HG02571 (cell line): Measurements from ENCODE around the gene THRB.
"Not testable (repeated sequence)": the region's sequence is repeated elsewhere in the genome, so short reads cannot be mapped to it uniquely, and the experiment has no call there.

Experiments
- ATAC-seq: cut with Tn5 transposase; IDR thresholded peaks from one replicate; pipeline ENCODE4 v1.9.1; 2021; ENCODE audit warnings: mild to moderate bottlenecking, moderate library complexity; ENCODE audit not compliant: unreplicated experiment

The THRB gene

DNA sequence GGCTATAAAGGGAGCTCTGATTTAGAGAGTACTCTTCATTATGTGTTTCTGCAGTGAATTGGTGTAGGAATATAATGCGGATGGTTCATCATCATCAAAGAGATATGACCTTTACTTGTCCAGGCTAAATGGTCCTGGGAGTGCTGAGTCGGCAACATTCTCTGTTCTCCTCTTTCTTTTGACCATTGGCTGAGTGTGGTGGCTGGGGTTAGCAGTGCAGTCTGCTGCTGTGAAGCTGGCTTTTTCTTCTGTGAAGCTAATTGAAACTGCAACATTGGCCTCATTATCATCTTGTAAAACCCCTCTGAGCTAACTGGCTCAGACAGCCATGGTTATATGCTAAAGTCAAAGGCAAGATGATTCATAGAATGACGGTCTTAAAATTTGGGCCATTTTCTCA, 83.8 kb downstream of the THRB start:
- ATAC-seq: no peak

DNA sequence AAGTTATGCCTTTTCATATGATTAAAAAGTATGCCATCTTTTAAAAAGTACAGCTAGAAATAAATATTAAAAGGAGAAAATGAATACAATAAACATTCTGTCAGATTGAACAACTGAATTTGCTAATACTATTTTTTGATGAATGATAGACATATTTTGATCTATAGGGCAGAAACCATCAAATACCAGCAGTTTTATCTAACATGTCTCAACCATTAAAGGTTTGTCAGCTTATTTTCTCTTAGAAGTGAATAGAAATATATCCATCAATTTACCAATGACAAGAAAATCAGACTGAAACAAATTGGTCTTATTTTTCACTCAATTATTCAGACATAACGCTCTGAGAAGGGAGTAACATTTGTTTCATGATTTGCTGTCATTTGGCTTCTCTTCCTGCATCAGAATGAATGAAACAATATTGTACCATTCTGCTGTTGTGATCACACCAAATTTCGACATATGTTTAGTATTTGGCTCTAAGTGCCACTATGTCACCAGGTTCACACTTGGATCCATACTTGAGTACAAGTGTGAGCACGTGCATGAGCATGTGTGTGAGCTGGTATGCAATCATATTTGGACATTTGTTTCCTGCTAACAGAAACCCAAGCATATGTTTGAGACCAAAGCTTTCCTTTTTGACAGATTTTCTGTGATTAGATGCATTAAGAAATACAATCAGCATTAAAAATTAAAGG, 86.5 kb downstream of the THRB start:
- no peak for ATAC-seq

DNA sequence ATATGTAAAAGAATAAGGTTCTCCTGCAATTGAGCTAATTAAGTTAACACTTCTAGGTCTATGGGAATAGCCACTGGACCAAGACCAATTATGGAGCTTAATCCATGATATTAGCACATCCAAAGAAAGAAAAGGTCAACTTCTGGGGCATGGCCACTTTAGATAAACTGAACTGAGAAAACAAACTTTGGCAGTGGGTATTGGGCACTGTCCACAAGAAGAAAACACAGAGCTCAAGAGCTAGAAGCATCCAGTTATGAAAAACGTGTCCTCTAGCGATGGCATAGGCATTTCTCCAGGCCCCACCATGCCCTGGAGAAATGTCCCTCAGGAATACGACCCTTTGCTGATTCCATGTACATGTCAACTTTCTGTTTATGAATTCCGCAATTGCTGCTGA, 87.8 kb downstream of the THRB start:
- ATAC-seq: no peak

DNA sequence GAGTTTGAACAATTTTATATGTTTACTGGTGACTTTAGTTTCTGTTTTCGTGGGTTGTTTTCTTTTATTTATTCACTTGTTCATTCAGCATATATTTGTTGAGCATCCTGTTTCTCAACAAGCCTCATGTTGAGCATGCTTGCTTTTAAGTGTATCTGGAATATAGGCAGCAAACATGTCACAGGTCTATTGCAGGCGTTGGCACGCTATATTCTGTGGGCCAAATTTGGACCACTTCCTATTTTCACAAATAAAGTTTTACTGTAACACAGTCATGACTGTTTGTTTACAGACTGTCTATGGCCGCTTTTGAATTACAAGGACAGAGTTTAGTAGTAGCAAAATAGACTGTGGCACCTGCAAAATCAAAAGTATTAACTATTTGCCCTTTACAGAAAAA, 89.6 kb downstream of the THRB start:
- ATAC-seq: no peak

DNA sequence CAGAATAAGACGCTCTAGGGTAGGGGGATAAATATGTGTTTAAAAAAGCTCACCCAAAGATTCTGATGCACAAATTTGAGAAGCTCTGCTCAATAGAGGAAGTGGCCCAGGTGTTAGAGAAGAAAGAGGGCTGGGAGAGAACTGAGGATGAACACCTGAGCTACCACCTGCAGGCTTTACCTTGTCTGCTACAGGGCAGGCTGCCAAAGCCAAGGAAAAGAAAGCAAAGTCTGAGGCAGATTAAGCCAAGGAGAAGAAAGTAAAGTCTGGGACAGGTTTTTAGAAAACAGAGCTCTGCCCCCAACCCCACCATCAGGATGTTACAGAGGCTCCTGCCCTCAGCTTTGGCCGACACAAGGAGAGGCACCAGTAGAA, 92.9 kb downstream of the THRB start:
- ATAC-seq: no peak

DNA sequence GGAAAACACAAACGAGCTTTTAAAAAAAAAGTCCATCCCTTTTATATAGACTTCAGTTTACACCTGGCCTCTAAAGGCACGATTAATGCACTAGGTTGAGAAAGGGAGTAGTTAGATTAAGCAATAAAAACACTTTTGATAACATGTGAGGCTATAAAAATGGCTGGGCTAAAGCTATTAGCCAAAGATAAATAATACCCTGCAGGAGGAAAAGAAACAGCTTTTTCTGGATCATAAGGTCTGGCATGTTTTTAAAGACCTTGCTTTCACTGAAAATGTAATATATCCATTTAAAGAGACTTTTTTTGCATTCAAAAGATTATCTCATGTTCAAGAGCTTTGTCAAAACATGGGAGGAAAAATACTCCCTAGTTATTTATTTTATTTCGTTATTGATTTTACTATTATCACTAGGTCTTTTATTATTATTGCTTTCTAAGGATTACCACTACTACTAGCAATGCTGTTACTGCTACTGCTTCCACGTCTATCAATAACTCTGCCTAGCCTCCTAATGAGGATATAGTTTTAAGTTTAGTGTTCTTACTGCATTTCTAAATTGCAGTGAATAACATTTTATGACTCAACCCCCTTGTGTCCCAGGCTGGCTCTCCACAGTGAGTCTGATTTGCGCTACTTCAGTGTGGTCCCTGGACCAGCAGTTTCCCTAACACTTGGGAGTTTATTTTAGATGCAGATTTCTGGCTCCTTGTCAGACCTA, 93.4 kb downstream of the THRB start:
- ATAC-seq: no peak

DNA sequence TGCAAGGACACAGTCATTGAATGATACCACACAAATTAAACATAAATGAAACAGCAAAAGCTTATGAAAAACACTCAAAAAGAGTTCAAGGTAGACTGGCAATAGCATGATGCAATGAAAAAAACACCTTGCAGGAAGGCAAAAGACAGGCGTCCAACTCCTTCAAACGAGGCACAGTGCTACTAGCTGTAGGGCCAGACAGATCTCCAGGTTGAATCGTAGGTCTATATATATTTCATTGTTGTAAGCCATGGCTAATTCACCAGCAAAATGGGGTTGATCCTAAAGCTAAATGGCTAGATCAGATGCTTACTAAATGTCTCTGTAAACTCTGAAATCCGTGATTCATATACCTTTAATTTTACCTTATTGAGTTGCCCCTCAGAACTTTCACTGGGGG, 94.2 kb downstream of the THRB start:
- ATAC-seq: no peak

DNA sequence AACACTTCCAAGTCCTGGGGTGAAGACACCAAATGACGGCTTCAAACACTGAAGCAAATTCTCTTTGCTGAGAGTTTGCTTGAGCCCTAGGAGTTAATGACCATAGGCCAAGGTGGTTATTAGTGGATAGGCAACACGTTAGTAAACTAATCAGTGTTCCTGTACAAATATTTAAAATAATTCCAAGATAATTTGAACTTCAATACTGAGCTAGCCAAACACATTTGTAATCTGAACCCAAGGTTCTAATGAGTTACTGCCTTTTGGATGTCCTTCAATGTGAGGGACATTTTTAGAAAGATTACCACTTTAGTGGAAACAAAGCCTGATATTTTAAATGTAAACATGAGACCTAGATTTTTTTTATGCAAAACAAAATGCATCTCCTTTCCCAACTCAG, 94.6 kb downstream of the THRB start:
- no peak for ATAC-seq

DNA sequence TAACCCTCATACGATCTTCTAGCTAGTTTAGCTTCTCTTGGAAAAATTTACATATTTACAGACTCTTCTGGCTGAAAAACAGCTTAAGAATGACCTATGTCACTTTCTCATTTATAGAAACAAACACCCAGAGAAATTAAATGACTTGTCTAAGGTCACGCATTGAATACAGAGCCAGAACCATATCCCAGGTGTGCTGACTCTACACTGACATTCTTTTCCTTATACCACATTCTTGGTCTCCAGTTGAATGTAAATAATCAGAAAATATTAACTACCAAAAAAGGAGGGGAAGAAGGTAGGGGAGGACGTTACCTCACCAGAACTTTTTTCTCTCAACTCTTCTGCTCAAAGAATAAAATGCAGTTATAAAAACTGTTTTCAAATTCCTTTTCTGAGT, 95.0 kb downstream of the THRB start:
- ATAC-seq: no peak

DNA sequence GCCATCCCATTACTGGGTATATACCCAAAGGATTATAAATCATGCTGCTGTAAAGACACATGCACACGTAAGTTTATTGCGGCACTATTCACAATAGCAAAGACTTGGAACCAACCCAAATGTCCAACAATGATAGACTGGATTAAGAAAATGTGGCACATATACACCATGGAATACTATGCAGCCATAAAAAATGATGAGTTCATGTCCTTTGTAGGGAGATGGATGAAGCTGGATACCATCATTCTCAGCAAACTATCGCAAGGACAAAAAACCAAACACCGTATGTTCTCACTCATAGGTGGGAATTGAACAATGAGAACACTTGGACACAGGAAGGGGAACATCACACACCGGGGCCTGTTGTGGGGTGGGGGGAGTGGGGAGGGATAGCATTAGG, 95.9 kb downstream of the THRB start:
- ATAC-seq: not testable (repeated sequence)

DNA sequence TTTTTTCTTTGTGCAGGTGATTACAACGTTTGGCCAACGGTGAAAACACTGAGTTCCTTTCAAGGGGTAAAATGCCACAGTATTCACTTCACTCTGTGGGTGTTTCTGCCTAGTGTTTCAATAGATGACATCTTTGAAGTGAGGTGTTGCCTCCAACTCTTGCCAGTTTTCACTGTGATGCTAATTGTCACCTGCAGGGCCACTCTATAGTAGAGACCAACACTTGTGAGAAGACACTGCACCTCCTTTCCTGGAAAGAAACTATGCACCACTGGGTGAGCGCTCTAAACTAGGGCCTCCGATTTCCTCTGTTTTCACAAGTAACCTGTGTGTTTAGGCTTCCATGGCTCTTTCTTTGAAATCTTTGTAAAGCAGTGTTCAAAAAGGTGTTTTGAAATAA, 98.3 kb downstream of the THRB start:
- ATAC-seq: no peak

DNA sequence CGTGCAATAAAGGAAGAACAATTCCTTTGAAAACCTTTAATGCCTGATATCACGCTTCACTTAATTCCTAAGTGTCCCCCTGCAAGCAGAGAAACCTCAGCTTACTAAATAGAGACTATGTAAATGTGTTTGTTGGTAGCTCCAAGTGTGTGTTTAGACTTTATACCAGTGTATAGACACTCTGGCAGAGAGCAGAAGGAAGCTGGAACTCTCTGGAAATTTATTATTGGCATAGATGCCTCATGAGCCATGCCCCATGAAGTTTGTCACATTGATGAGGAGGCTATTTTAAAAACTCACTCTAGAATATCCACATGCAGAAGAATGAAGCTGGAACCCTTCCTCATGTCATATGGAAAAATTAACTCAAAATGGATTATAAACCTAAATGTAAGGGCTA, 99.9 kb downstream of the THRB start:
- no peak for ATAC-seq

DNA sequence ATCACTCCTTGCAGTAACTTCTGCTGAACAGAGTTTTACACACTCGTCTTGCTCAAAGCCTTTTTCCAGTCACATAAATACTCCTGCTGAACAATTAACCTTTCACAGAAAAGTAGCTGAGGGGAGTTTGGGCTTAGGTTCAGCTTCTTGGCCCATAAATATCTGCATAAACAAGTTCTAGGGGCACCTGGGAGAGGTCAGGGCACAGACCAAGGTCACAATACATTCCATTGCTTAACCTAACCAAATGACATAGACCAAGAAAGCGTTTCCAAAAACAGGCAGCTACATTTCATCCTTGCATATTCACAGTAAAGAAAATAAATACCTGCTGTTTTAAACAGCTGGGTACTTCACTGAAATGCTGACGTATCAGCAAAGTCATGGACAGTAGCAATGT, 101.3 kb downstream of the THRB start:
- ATAC-seq: no peak

DNA sequence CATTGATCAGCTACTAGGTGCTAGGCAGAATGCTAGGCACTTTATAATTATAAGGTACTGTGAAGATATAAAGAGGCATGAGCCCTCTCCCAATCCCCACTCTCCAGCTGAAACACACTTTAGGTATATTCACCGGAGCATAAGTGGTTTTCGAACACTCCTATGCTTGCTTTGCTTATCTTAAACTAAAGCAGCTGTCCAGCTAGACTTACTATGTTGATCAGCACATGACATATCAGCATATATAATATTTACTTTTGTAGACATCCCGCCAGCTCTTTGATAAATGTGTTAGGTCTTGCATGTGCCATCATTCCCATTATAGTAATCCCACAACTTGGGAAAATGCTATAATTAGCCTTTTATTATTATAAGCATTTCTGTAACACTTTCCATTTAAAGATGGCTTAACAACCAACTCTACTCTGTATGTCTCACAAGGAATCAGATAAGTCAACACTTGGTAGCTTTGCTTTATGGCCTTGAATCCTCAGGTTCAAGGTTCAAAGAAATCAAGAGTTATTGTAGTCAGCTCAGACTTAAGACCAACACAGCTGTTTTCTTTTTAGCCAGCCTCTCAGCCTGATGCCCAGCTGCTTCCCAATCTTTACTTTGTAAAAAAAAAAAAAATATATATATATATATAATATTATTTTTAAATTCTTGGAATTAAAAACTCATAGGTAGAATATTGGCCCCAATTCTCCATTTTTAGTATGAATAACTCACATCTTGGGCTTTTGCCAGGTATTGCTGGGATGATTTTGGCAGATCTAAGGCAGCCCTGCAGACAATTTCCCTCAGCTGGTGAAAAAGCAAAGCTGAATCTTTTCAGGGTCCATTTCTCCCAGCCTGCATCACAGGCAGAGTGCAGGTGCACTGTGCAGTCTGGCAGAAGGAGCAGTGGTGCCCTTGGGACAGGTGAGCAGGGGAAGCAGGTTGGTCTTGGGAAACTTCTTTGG, 104.2 kb downstream of the THRB start:
- ATAC-seq: no peak

DNA sequence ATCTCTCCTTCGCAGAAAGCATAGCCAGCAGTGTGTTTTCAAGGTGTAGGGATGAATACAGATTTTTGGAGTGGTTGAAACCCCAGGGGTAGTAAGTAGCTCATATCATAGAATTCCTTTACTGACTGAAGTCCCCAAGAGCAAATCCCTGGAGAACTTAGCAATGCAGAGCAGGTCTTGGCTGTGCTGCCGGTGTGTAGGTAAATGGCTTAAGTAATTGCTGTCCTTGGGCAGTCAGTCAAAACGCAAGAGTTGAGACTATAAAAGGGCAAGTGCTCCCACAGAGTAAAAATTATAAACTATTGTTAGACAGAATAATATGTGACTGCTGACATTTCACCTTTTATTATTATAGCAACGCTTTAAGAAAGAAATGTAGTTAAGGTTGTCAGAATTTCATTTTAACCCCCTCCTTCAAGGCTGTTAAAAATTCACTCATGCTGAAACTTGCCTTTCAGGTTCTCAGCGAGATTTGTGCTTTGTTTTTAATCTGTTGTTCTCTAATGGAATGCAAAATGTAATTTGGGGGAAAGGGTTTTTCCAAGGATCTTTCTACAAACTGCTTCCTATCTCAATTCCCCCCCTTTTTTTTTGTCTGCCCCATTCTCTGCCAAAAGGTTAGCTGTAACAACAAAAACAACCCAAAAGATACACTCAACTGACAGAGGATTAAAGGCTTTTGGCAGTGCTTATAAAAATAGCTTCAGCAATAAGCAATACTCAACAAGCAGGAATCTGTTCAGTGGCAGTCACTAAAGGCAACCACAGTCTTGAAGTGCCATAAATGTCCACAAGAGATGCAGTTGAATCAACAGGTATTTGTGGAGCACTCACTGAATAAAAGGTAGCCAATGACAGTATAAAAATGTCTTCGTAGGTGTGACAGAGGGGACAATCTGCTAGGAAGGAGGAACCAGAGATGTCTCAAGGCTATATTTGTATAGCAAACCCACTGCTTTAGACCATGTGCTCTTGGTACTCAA, 105.3 kb downstream of the THRB start:
- no peak for ATAC-seq

DNA sequence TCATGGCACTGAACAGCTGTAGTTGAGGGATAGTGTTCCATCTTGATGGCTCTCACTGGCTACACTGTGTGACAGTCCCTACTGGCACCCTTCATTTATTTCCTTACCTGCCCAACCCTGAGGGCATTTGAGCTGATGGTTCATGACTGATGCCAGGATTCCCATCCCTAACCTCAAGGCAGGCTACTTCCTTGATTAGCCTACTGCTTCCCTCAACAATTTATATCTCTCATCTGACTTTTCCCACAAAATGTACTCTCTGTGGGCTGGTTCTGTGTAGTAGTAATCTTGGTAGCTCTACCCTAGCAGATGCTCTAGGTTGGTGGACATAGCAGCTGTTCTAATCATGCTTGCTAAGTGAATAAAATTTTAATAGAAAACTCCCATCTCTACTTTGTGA, 106.0 kb downstream of the THRB start:
- no peak for ATAC-seq

DNA sequence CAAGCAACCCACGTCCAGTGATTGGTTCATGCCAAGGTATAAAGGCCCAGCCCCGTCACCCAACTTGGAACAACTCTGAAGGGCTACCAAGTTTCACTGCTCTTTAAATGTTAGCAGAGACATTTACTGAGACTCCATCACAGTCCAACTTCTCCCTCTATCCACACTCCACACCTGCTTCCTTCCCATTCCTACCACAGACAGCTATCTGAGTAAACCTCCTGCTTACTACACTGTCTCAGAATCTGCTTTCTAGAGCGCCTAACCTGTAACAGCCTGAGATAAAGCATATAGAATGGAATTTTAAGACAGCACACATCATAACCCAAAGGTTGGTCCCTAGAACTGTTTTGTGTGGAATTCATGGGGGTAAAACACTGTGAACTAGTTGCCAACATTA, 106.5 kb downstream of the THRB start:
- no peak for ATAC-seq

DNA sequence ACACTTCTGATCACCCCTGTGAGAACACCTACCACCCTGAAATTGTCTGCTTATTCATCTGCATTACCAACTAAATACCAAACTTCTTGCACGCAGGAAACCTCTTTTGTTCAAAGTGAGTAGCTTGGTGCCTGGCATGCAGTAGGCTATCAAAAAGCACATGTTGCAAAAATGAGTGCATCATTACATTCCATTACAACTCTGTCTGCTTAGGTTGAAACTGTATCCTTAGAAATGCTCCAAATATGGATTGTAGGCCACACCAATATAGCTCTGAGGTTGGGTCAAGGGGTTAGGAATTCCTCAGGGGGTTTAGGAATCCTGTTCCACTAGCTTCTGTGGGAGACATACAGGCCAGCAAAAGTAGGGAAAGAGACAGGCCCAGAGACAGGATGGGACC, 107.2 kb downstream of the THRB start:
- ATAC-seq: no peak

DNA sequence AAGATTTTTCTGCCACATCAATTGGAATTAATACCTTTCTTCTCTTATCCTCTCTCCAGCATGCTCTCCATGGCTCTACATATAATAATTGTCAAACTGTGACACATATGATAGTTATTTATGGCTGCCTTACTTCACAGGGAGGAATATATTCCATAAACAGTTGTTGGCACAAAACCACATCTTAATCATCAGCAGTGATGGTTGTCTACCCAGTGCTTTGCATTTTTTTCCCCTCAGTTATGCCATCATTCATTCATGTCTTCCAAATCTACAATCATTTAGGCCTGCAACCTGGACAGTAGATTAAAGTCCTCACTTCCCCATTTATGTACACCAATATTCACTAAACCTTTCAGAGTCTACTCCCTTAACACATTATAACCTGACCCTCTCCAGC, 107.7 kb downstream of the THRB start:
- no peak for ATAC-seq

DNA sequence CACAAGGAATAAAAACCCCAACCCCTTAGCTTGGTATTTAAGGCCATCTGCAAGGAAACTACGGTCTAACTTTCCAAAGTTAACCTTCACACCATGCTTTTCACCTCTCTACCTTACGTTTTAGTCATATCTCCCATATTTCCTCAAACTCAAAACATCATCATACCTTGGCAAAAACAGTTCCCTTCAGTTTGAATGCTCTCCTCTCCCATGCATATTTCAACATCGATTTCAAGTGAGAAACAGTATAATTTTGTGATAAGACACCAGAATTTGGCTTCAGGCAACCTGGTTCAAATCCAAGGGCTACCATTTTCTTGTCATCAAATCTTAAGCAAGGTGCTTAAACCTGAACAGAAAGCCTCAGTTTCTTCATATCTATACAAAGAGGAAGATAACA, 108.2 kb downstream of the THRB start:
- ATAC-seq: no peak
